Neuron (in vitro differentiated cells): ENCODE measurements around the gene ROBO1.

Experiments
- H2AFZ ChIP-seq: one replicate; pipeline ENCODE4 v1.6.1; 2013; ENCODE audit warnings: low read depth, mild to moderate bottlenecking, inconsistent platforms, low read length, moderate library complexity
- H3K27me3 ChIP-seq: one replicate; pipeline ENCODE4 v1.6.1; 2013; ENCODE audit warnings: low read length; ENCODE audit not compliant: insufficient read depth
- H3K36me3 ChIP-seq: one replicate; pipeline ENCODE4 v1.6.1; 2013; ENCODE audit warnings: low read length; ENCODE audit not compliant: insufficient read depth
- H3K4me1 ChIP-seq: one replicate; pipeline ENCODE4 v1.6.1; 2013; ENCODE audit warnings: low read length; ENCODE audit not compliant: insufficient read depth
- H3K4me3 ChIP-seq: 2 replicates; pipeline ENCODE4 v1.5.1; 2013; ENCODE audit warnings: mild to moderate bottlenecking, low read length, moderate library complexity
- H3K9me3 ChIP-seq: one replicate; pipeline ENCODE4 v1.6.1; 2013; ENCODE audit warnings: low read length

ROBO1 gene

GRCh38 chr3:78880603-78881461, 887.0 kb downstream of the ROBO1 start:
- H3K9me3 ChIP-seq = no peaks in the 10 kb centered on the region
- H2AFZ ChIP-seq = no peak overlapping the region
- H3K27me3 ChIP-seq = no peaks in the 10 kb centered on the region
- H3K4me1 ChIP-seq = peaks cover 4% of the 10 kb centered on the region
- H3K4me3 ChIP-seq = no peak overlapping the region
- H3K36me3 ChIP-seq = no peaks in the 10 kb centered on the region

DNA sequence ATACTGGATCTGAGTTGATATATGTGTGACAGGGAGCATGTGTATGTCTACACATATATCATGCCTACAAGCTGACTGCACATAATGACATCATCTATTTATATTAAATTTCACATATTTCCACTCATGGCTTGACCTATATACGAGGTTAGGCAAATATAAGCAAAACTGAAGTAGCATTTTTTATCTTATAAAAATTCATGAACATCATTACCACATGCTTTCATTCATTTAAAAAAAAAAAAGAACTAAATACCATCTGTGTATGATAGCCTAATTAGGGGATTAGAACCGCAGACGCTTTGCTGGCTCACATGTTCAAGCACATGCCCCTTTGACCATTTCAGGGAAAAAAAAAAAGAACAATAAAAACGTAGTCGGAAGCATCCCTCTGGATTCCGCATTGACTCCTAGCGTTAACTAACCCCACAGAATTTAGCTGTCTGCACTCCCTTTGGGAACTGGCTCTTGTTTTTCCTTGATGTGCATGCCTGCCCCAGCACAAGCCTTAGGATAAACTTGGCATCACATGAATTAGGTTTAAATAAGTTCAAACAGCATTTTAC, 888.4 kb downstream of the ROBO1 start:
- H3K4me3 ChIP-seq = no peak overlapping the region
- no peaks in the 10 kb centered on the region for H3K36me3 ChIP-seq
- H3K9me3 ChIP-seq = no peaks in the 10 kb centered on the region
- H2AFZ ChIP-seq = no peak overlapping the region
- no peaks in the 10 kb centered on the region for H3K27me3 ChIP-seq
- H3K4me1 ChIP-seq = peaks cover 4% of the 10 kb centered on the region

- H3K36me3 ChIP-seq = no peaks in the 10 kb centered on the region
- H3K4me3 ChIP-seq = no peak overlapping the region
- no peak overlapping the region for H2AFZ ChIP-seq
- no peaks in the 10 kb centered on the region for H3K9me3 ChIP-seq
- H3K4me1 ChIP-seq = peaks cover 4% of the 10 kb centered on the region
- H3K27me3 ChIP-seq = no peaks in the 10 kb centered on the region
Measured at GRCh38 chr3:78878789-78879188, 889.0 kb downstream of the ROBO1 start.

DNA sequence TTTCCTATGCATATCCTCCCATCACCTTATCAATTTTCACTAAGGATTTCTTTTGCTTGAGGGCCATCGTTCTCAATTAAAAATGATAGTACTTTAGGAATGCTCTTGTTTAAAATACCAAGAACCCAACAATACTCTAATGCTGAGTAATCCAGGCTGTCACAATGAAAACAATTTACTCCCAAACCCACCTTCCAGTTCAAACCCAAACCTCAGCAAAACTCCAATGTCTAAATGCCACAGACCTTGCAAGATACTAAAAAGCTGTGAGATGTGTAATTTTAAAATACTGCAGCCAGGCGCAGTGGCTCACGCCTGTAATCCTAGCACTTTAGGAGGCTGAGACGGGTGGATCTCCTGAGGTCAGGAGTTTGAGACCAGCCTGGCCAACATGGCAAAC, 889.8 kb downstream of the ROBO1 start:
- Histone ChIP-seq H3K36me3 (no peaks in the 10 kb centered on the region), H3K4me1 (peaks cover 6% of the 10 kb centered on the region), H3K27me3 (no peaks in the 10 kb centered on the region), H2AFZ (no peak overlapping the region), H3K9me3 (no peaks in the 10 kb centered on the region), H3K4me3 (no peak overlapping the region)

DNA sequence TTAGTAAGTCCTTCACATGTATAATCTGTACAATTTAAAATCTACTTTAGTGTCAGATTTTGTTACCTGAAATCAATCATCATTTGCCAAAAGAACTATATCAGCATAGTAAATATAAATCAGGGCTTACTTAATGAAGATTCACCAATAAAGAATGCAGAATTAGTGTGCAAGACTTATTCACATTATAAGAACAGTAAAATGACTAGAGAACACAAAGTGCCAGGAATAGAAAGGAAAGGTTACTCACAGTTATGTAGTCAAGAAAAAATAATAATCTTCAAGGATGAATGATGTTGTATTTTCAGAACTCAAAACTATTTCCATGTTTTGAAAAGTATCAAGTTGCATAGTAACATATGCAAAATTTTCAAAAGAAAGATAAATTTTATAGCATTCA, 891.9 kb downstream of the ROBO1 start:
- Histone ChIP-seq H3K9me3 (no peaks in the 10 kb centered on the region), H3K27me3 (no peaks in the 10 kb centered on the region), H3K4me1 (peaks cover 24% of the 10 kb centered on the region), H2AFZ (no peak overlapping the region), H3K36me3 (no peaks in the 10 kb centered on the region), H3K4me3 (no peak overlapping the region)

GRCh38 chr3:78875436-78875835, 892.4 kb downstream of the ROBO1 start:
- Histone ChIP-seq H3K9me3 (no peaks in the 10 kb centered on the region), H3K36me3 (no peaks in the 10 kb centered on the region), H3K4me3 (no peak overlapping the region), H3K4me1 (peaks cover 24% of the 10 kb centered on the region), H3K27me3 (no peaks in the 10 kb centered on the region), H2AFZ (no peak overlapping the region)

GRCh38 chr3:78873641-78874040, 894.2 kb downstream of the ROBO1 start:
- no peaks in the 10 kb centered on the region for H3K36me3 ChIP-seq
- no peaks in the 10 kb centered on the region for H3K27me3 ChIP-seq
- peaks cover 29% of the 10 kb centered on the region for H3K4me1 ChIP-seq
- H2AFZ ChIP-seq = no peak overlapping the region
- H3K4me3 ChIP-seq = no peak overlapping the region
- no peaks in the 10 kb centered on the region for H3K9me3 ChIP-seq

- H3K4me1 ChIP-seq = peaks cover 43% of the 10 kb centered on the region
- H3K4me3 ChIP-seq = no peak overlapping the region
Measured at GRCh38 chr3:78872195-78872594, 895.6 kb downstream of the ROBO1 start.

DNA sequence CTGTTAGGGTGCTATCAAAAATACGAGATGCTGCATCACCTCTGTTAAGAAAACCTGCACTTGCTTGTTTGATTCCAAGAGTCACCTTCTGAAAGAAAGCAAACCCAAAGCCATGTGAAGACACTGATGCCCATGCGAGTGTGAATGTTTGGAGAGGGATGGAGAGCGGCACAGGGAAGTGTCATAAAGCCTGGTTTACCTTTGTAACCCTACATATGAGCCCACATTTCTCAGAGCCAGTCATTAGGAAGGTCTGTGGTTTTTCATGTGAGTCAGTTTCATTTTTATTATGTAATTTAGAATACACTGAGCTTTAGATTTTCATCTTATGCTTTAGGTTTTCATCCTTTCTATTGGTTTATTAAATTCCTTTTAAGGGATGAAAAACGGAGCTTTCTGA, 896.8 kb downstream of the ROBO1 start:
- Histone ChIP-seq H3K9me3 (no peaks in the 10 kb centered on the region), H3K4me1 (peaks cover 44% of the 10 kb centered on the region), H2AFZ (no peak overlapping the region), H3K27me3 (no peaks in the 10 kb centered on the region), H3K36me3 (no peaks in the 10 kb centered on the region), H3K4me3 (no peak overlapping the region)

More at GRCh38 chr3:78872195-78872594, 895.6 kb downstream of the ROBO1 start:
- Histone ChIP-seq H3K36me3 (no peaks in the 10 kb centered on the region), H3K27me3 (no peaks in the 10 kb centered on the region), H2AFZ (peak overlapping the region; percentile 46), H3K9me3 (no peaks in the 10 kb centered on the region)

DNA sequence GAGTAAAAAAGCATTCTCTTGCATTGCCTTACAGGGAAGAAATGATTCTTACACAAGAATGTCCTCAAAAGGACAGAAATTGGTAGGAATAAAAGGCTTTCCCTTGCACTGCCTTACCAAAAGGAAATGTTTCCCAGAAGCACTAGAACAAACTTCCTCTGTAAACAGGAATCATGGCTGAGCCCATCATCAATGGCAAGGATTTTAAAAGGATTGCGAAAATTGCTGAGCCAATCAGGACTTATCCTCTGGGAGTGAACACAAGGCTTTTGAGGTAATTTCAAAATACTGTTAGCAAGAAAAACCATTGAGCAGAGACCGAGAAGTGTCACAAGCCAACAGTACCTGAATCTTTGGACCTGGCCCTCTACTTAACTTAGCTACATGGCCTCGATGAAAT, 897.3 kb downstream of the ROBO1 start:
- H3K4me1 ChIP-seq = peaks cover 44% of the 10 kb centered on the region

GRCh38 chr3:78868570-78868969, 899.2 kb downstream of the ROBO1 start:
- Histone ChIP-seq H3K4me3 (no peak overlapping the region), H3K36me3 (no peaks in the 10 kb centered on the region), H3K27me3 (no peaks in the 10 kb centered on the region), H3K9me3 (no peaks in the 10 kb centered on the region), H3K4me1 (peaks cover 44% of the 10 kb centered on the region), H2AFZ (no peak overlapping the region)

More for the DNA sequence above, 897.3 kb downstream of the ROBO1 start:
- Histone ChIP-seq H3K36me3 (no peaks in the 10 kb centered on the region), H2AFZ (no peak overlapping the region), H3K9me3 (no peaks in the 10 kb centered on the region), H3K27me3 (no peaks in the 10 kb centered on the region), H3K4me3 (no peak overlapping the region)

DNA sequence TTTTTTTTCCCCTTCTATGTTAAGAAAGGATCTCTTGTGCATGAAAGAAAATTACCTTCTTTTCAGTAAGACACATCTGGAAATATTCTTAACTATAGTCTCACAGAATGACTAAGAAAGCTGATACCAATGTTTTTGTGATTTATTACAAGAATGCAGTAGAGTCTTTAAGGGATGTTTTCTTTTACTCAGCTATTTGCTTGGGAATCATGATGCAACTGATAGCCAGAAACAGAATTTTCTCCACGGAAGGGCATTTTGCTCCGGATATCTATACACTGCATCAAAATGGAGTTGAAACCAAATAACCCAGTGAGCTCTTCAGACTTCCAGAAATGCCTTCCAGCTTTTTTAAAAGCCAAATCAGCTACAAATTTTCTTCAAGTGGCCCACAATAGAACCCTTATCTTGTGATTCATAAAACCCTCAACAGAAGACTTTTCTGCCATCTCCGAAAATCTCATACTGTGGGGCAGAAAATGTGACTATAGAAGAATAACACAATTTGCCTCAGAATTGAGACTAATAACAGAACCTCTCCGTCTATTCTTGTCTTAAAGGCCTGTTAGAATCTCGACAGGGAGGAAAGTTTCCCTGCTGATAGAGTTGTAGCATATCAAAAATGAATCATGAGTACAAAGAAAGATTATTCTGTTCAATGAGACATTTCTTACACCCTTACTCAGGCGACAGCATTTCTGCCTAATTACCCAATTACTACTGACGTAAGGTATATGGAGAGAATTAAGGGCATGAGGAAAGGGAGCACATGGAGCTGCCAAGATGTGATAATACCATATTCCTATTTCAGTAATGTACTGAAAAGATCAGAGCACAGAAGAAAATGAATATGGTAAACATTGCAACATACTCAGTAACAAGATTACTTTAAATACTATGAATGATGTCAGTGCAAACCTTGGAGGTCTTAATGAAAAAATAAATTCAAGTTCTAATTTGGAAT, 900.1 kb downstream of the ROBO1 start:
- Histone ChIP-seq H3K4me1 (peaks cover 38% of the 10 kb centered on the region), H2AFZ (no peak overlapping the region), H3K4me3 (no peak overlapping the region), H3K9me3 (no peaks in the 10 kb centered on the region), H3K36me3 (no peaks in the 10 kb centered on the region), H3K27me3 (no peaks in the 10 kb centered on the region)
